Myocyte (in vitro differentiated cells): Measurements from ENCODE around the gene DNASE1. TPM values are rescaled to one million over a fixed set of nuclear protein-coding genes. Genes with fewer than 3 reads are reported as not detected.

ENCODE experiments used
- DNase-seq: peaks from one replicate; pipeline ENCODE4 v3.0.0-alpha.2; 2012; ENCODE audit warnings: low read depth
- total RNA-seq: library from RNA; depleted of rRNA; stranded (reverse); fragments of >200 nt; gene quantifications from 2 replicates; pipeline ENCODE4 v1.2.3, GENCODE V29; 2014

The DNASE1 gene
- total RNA-seq, 1 donor from 2014 or later = 13.2 TPM

DNA sequence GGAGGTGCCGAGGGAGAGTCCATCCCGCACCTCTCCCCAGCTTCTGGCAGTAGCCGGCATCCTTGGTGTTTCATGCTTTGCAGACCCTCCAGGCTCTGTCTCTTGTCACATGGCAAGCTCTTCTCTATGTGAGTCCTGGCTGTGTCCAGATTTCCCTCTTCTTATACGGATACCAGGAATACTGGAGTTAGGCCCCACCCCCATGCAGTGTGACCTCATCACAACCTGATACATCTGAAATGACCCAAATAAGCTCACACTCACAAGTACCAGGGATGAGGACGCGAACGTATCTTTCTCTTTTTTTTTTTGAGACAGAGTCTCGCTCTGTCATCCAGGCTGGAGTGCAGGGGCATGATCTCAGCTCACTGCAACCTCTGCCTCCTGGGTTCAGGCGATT is 39.6 kb downstream of the DNASE1 start:
- DNase-seq = no peak

DNA sequence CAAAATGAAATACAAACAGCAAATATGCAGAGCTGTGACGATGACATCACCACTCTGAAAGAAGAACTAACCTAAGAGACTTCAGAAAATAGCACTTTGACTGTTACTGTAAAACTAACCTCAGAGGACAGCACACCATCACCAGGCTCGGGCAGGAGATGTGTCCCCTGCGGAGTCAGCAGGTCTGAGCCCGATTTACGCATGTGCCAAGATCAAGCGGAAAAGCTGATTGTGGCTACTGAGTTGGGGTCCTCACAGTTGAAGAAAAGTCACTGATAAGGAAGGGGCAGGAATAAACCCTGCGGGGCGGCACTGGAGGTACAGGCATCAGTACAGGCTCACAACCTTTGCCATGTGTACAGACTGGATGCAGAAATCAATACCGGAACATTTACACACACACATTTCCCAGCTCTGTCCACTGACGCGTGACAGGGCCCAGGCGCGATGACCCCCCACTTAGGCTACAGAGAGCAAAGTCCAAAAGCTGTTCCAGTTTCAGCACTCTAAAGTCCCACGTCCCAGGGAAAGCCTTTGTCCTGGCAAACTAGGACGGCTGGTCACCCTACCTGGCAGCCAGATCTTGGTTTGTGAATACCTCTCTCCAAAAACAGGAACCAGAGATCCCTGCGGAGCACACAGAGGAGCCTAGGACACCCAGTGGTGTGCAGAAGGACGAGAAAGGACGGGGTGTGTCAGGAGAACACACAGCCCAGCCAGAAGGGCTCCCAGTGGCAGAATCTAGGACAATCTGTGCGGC is 41.3 kb downstream of the DNASE1 start:
- DNase-seq = no peak

DNA sequence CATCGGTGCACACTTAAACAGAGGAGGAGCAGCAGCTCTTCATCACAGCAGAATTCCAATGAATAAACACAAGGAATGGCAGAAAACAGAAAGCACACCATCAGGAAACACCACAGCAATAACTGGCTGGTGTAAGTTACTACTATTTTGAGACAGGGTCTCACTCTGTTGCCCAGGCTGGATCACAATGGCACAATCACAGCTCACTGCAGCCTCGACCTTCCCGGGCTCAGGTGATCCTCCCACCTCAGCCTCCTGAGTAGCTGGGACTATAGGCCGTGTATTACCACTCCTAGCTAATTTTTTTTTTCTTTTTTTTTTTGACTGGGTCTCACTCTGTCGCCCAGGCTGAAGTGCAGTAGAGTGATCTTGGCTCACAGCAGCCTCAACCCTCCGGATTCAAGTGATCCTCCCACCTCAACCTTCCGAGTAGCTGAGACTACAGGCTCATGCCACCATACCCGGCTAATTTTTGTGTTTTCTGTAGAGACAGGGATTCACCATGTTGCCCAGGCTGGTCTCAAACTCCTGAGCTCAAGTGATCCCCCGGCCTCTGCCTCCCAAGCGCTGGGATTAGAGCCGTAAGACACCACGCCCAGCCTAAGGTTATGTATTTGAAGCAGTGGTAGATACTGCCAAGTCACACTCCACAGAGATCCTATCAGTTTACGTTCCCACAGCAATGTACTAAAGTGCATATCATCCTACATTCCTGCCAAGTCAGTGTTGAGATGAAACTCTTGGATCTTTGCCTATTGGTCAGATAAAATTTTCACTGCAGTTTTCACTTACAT is 42.1 kb downstream of the DNASE1 start:
- DNase-seq = peak; percentile 81

DNA sequence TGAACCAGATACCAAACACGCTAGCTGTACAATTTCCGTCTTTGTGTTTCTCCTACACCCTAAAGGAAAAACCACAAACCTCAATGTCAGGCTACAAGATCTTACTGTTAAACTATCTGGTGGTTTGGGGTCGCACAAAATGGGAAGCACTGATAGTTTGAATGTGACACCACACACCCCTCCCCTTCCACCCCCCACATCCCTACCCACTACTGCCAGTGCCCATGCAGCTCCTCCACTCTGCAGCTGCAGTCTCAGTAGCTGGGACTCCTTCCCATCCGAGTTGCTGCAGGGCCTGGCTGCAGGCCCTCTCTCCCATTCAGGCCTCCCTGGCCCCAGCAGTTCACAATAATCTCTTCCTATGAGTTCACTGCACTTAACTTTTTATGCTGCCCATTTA is 44.5 kb downstream of the DNASE1 start:
- peak; percentile 55 for DNase-seq

DNA sequence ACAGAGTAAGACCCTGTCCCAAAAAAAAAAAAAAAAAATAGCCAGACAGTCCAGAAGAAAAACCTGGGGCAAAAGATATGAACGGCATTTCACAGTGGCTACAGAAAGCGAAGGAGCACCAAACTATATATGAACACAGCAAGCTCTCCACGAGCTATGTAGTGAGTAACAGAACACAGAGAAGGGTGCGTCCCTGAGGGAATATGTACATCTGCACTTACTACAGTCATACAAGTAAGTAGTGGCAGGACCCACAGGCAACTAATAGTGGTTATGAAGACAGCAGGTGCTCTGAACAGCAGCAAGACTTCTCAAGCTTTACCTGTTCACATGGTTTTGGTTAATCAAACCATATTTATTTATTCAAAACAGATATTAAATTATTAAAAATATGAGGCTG is 47.0 kb downstream of the DNASE1 start:
- DNase-seq = no peak

DNA sequence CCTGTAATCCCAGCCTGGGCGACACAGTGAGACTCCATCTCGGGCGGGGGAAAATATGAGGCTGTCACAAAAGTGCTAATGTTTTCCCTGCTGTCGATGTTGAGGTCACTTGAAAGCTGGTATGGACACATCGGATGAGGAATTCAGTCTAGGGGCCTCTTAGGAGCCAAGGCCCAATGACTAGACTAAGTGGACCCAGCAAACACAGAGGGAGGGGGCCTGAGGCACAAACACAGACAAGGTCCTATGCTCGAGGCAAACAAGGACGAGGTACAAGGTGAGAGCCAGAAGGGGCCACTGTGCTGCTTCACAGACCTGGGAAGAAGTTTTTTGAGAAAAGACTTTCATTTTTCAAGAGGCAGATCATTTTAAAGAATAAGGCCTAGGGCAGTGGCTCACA is 47.6 kb downstream of the DNASE1 start:
- DNase-seq = no peak

DNA sequence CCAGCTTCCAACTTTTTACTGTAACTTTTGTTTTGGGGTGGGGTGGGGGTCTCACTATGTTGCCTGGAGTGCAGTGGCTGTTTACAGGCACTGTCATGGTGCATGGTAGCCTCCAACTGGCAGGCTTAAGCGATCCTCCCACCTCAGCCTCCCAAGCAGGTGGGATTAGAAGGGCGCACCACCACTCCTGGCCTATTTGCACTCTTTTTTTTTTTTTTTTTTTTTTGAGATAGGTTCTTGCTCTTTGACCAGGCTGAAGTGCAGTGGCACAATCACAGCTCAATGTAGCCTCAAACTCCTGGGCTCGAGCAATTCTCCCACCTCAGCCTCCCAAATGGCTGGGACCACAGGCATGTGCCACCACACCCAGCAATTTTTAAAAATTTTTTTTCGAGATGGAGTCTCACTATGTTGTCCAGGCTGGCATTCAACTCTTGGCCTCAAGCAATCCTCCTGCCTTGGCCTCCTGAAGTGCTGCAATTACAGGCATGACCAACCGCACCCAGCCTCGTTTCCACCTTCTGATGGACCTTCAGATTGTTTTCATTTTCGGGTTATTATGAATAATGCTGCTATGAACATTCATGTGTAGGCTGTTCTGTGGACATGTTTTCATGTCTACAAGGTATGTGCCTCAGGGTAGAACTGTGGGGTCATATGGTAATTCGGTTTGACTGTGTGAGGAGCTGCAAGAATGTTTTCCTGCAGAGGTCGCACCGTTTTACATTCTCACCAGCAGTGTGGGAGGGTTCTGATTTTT is 51.9 kb downstream of the DNASE1 start:
- DNase-seq = no peak

Other genes starting within 250 kb of the DNASE1 start
- 2.2 and 2.9 TPM in 2 replicates for gene ZNF597, start 211.2 kb upstream of the DNASE1 start, total RNA-seq
- 16.0 and 22.2 TPM in 2 replicates for gene NAA60, start 211.0 kb upstream of the DNASE1 start, total RNA-seq
- gene C16orf90, start 159.2 kb upstream of the DNASE1 start, total RNA-seq = not detected in 2 replicates
- gene CLUAP1, start 153.7 kb upstream of the DNASE1 start, total RNA-seq = 26.6 and 29.3 TPM in 2 replicates
- gene NLRC3, start 77.3 kb upstream of the DNASE1 start, total RNA-seq = not detected in 2 replicates
- 3.7 and 6.5 TPM in 2 replicates for gene SLX4, start 43.1 kb upstream of the DNASE1 start, total RNA-seq
- 89.5 and 91.0 TPM in 2 replicates for gene TRAP1, start 62.8 kb downstream of the DNASE1 start, total RNA-seq
- 15.9 and 16.8 TPM in 2 replicates for gene CREBBP, start 226.0 kb downstream of the DNASE1 start, total RNA-seq